SK-N-MC (cell line): ENCODE measurements around the gene LCN1.

Source experiments
- EZH2 ChIP-seq: fragments of 200-600 bp; sonication (generic); IDR thresholded peaks from one replicate; pipeline ENCODE4 v1.6.1; 2017; ENCODE audit warnings: antibody characterized with exemption
- FOXP2 ChIP-seq: optimal IDR thresholded peaks from 2 replicates; pipeline ENCODE3; 2011; ENCODE audit warnings: mild to moderate bottlenecking, moderate library complexity; ENCODE audit not compliant: insufficient read depth; ENCODE audit errors: extremely low read length, control extremely low read depth
- POLR2AphosphoS5 ChIP-seq: IDR thresholded peaks from 2 replicates; pipeline ENCODE4 v1.6.1; 2012; ENCODE audit warnings: mild to moderate bottlenecking, low read depth, low read length, borderline replicate concordance

GRCh38 chr9:135566552-135566951, 45.3 kb downstream of the LCN1 start:
- no peak for TF ChIP-seq POLR2AphosphoS5
- TF ChIP-seq EZH2, result no peak
- TF ChIP-seq FOXP2, result no peak
